GM23338 (cell line): ENCODE measurements around the gene SLC28A1. TPM values are rescaled to one million over a fixed set of nuclear protein-coding genes. Genes with fewer than 3 reads are reported as not detected.

Experiments used
- ATAC-seq: fragments of 200-7000 bp; cut with Tn5 transposase; 3 replicates; pipeline ENCODE4 v1.9.1; 2020
- DNase-seq: peaks from one replicate; pipeline ENCODE4 v3.0.0-alpha.2; 2015; ENCODE audit warnings: low spot score
- H2AFZ ChIP-seq: fragments of 200-600 bp; sonication (generic); 2 replicates; pipeline ENCODE4 v1.8.0; 2016; ENCODE audit warnings: antibody characterized with exemption, mild to moderate bottlenecking, moderate library complexity
- H3F3A ChIP-seq: fragments of 200-600 bp; sonication (generic); replicated peaks from 2 replicates; pipeline ENCODE4 v1.8.0; 2017; ENCODE audit warnings: antibody characterized with exemption, mixed run types, low read depth
- H3K27ac ChIP-seq: fragments of 200-600 bp; sonication (generic); 2 replicates; pipeline ENCODE4 v1.6.1; 2016; ENCODE audit warnings: low read depth
- H3K27me3 ChIP-seq: fragments of 200-600 bp; sonication (generic); 2 replicates; pipeline ENCODE4 v1.8.0; 2016; ENCODE audit warnings: mild to moderate bottlenecking, mixed run types, moderate library complexity; ENCODE audit not compliant: insufficient read depth
- H3K36me3 ChIP-seq: fragments of 200-600 bp; sonication (generic); 2 replicates; pipeline ENCODE4 v1.8.0; 2016; ENCODE audit warnings: mild to moderate bottlenecking; ENCODE audit not compliant: insufficient read depth
- H3K4me1 ChIP-seq: fragments of 200-600 bp; sonication (generic); 2 replicates; pipeline ENCODE4 v1.8.0; 2016; ENCODE audit warnings: mild to moderate bottlenecking, moderate library complexity; ENCODE audit not compliant: insufficient read depth
- H3K4me2 ChIP-seq: fragments of 200-600 bp; sonication (generic); 2 replicates; pipeline ENCODE4 v1.7.1; 2017; ENCODE audit warnings: mixed run types
- H3K4me3 ChIP-seq: fragments of 200-600 bp; sonication (generic); 2 replicates; pipeline ENCODE4 v1.6.1; 2016; ENCODE audit warnings: mixed run types
- H3K79me2 ChIP-seq: fragments of 200-600 bp; sonication (generic); replicated peaks from 2 replicates; pipeline ENCODE4 v1.8.0; 2017; ENCODE audit warnings: mild to moderate bottlenecking; ENCODE audit not compliant: insufficient read depth
- H3K9me2 ChIP-seq: fragments of 200-600 bp; sonication (generic); 2 replicates; pipeline ENCODE4 v1.8.0; 2017; ENCODE audit not compliant: insufficient read depth
- H4K20me1 ChIP-seq: fragments of 200-600 bp; sonication (generic); replicated peaks from 2 replicates; pipeline ENCODE4 v1.8.0; 2017; ENCODE audit warnings: mild to moderate bottlenecking; ENCODE audit not compliant: insufficient read depth
- H3K27ac Mint-ChIP-seq: 2 replicates; pipeline ENCODE4 v1.8.0; 2020; ENCODE audit warnings: inconsistent platforms, mild to moderate bottlenecking, moderate library complexity, mixed read lengths
- H3K27me3 Mint-ChIP-seq: 3 replicates; pipeline ENCODE4 v1.8.0; 2022; ENCODE audit warnings: low read depth, mild to moderate bottlenecking, moderate library complexity, mixed read lengths, inconsistent platforms; ENCODE audit not compliant: insufficient read depth, poor library complexity
- H3K36me3 Mint-ChIP-seq: 3 replicates; pipeline ENCODE4 v1.8.0; 2021; ENCODE audit warnings: low read depth, mild to moderate bottlenecking, inconsistent platforms, moderate library complexity, mixed read lengths
- H3K4me1 Mint-ChIP-seq: 3 replicates; pipeline ENCODE4 v1.8.0; 2020; ENCODE audit warnings: mild to moderate bottlenecking, inconsistent platforms, mixed read lengths
- H3K4me3 Mint-ChIP-seq: 3 replicates; pipeline ENCODE4 v1.8.0; 2021; ENCODE audit warnings: moderate library complexity, mild to moderate bottlenecking, inconsistent platforms, mixed read lengths
- H3K9me3 Mint-ChIP-seq: 3 replicates; pipeline ENCODE4 v1.8.0; 2020; ENCODE audit warnings: moderate library complexity, mild to moderate bottlenecking, inconsistent platforms, mixed read lengths
- CREB1 ChIP-seq: fragments of 250-450 bp; sonication (Bioruptor Pico); IDR thresholded peaks from 2 replicates; pipeline ENCODE4 v1.5.0; 2020; ENCODE audit warnings: low read depth, mild to moderate bottlenecking, moderate library complexity
- ETS1 ChIP-seq: IDR thresholded peaks from 2 replicates; pipeline ENCODE4 v1.6.1; 2016; ENCODE audit warnings: antibody characterized with exemption
- EZH2 ChIP-seq: fragments of 200-600 bp; sonication (generic); IDR thresholded peaks from one replicate; pipeline ENCODE4 v1.8.0; 2017; ENCODE audit warnings: antibody characterized with exemption, mild to moderate bottlenecking, low read depth; ENCODE audit not compliant: unreplicated experiment
- EZH2phosphoT487 ChIP-seq: fragments of 200-600 bp; sonication (generic); IDR thresholded peaks from one replicate; pipeline ENCODE4 v1.8.1; 2018; ENCODE audit warnings: antibody characterized with exemption; ENCODE audit not compliant: unreplicated experiment
- JUNB ChIP-seq: IDR thresholded peaks from one replicate; pipeline ENCODE4 v1.6.1; 2016; ENCODE audit warnings: antibody characterized with exemption; ENCODE audit not compliant: unreplicated experiment
- NANOG ChIP-seq: IDR thresholded peaks from 2 replicates; pipeline ENCODE4 v1.6.1; 2016; ENCODE audit warnings: antibody characterized with exemption, borderline replicate concordance
- POLR2AphosphoS5 ChIP-seq: IDR thresholded peaks from 2 replicates; pipeline ENCODE4 v1.6.1; 2016; ENCODE audit warnings: antibody characterized with exemption, low read depth
- REST ChIP-seq: IDR thresholded peaks from one replicate; pipeline ENCODE4 v1.6.1; 2018; ENCODE audit warnings: antibody characterized with exemption; ENCODE audit not compliant: unreplicated experiment
- STAT1 ChIP-seq: IDR thresholded peaks from one replicate; pipeline ENCODE4 v1.6.1; 2016; ENCODE audit warnings: antibody characterized with exemption; ENCODE audit not compliant: unreplicated experiment
- ZNF114 ChIP-seq: fragments of 250-450 bp; sonication (Bioruptor Pico); IDR thresholded peaks from 2 replicates; pipeline ENCODE4 v1.5.0; 2020; ENCODE audit warnings: mild to moderate bottlenecking, moderate library complexity
- ZNF331 ChIP-seq: fragments of 250-450 bp; sonication (Bioruptor Pico); IDR thresholded peaks from 2 replicates; pipeline ENCODE4 v1.5.0; 2020; ENCODE audit warnings: low read depth, mild to moderate bottlenecking, moderate library complexity
- polyA plus RNA-seq: library from polyadenylated mRNA; unstranded; fragments of >200 nt; fragmentation: Nextera tagmentation; extraction: Ambion mirVana; gene quantifications from 2 replicates; pipeline ENCODE4 v1.2.1, GENCODE V29; 2016
- total RNA-seq: library from RNA; depleted of rRNA; stranded (reverse); fragments of >200 nt; shearing (Covaris generic); gene quantifications from 2 replicates; pipeline ENCODE4 v1.2.3, GENCODE V29; 2014
- TF ChIP-seq, protein P1 (sequence below), 2 experiments: fragments of 200-600 bp in 1 of 2; sonication (generic) in 1 of 2; conservative IDR thresholded peaks; 2 replicates each; pipeline versions ENCODE4 v1.5.1 to v1.6.1; 2016 to 2017; ENCODE audit warnings: antibody characterized with exemption in 2 of 2, low read depth in 2 of 2, mild to moderate bottlenecking in 2 of 2, moderate library complexity in 1 of 2
- TF ChIP-seq, protein P2 (sequence below): fragments of 250-450 bp; sonication (Bioruptor Pico); IDR thresholded peaks from 2 replicates; pipeline ENCODE4 v1.5.0; 2020; ENCODE audit warnings: mild to moderate bottlenecking, moderate library complexity

SLC28A1 gene
- total and polyA plus RNA-seq, 2 experiments from 2014 or later: not detected

DNA sequence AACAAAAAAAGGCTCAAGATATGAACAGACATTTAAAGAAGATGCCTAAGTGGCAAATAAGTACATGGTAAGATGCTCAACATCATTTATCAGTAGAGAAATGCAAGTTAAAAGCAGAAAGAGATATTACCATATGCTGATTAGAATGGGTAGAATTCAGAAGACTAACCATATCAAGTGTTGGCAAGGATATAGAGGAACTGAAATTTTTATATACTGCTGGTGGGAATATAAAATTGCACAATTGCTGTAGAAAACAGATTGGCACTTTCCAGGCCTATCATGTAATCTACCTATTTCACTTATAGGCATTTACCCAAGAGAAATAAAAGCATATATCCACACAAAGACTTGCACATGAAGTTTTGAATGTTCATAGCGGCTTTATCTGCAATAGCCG is 17.1 kb downstream of the SLC28A1 start:
- Histone ChIP-seq H3K27me3 (no peaks in the 10 kb centered on the region), H3K9me2 (no peaks in the 10 kb centered on the region; the same call in 1 of the 2 replicates), H3K4me2 (no peak overlapping the region), H3K4me3 (no peak overlapping the region), H3K27ac (no peak overlapping the region), H3F3A (no peaks in the 10 kb centered on the region), H3K4me1 (no peaks in the 10 kb centered on the region), H2AFZ (no peak overlapping the region), H3K36me3 (no peaks in the 10 kb centered on the region), H3K79me2 (no peaks in the 10 kb centered on the region), H4K20me1 (no peaks in the 10 kb centered on the region)
- no peak overlapping the region for H3K4me3 Mint-ChIP-seq
- TF ChIP-seq JUNB (no peak), ZNF114 (no peak), CREB1 (CRISPR knock-in tag) (no peak), ETS1 (no peak), EZH2 (no peak), POLR2AphosphoS5 (no peak), NANOG (no peak), REST (no peak), ZNF331 (no peak), EZH2phosphoT487 (no peak), STAT1 (no peak)
- TF ChIP-seq, protein P1, sequence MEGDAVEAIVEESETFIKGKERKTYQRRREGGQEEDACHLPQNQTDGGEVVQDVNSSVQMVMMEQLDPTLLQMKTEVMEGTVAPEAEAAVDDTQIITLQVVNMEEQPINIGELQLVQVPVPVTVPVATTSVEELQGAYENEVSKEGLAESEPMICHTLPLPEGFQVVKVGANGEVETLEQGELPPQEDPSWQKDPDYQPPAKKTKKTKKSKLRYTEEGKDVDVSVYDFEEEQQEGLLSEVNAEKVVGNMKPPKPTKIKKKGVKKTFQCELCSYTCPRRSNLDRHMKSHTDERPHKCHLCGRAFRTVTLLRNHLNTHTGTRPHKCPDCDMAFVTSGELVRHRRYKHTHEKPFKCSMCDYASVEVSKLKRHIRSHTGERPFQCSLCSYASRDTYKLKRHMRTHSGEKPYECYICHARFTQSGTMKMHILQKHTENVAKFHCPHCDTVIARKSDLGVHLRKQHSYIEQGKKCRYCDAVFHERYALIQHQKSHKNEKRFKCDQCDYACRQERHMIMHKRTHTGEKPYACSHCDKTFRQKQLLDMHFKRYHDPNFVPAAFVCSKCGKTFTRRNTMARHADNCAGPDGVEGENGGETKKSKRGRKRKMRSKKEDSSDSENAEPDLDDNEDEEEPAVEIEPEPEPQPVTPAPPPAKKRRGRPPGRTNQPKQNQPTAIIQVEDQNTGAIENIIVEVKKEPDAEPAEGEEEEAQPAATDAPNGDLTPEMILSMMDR (conservative IDR thresholded peaks at IDR 0.05; ENCODE audit: low read depth in 2 of 2): no peak
- TF ChIP-seq, protein P2, sequence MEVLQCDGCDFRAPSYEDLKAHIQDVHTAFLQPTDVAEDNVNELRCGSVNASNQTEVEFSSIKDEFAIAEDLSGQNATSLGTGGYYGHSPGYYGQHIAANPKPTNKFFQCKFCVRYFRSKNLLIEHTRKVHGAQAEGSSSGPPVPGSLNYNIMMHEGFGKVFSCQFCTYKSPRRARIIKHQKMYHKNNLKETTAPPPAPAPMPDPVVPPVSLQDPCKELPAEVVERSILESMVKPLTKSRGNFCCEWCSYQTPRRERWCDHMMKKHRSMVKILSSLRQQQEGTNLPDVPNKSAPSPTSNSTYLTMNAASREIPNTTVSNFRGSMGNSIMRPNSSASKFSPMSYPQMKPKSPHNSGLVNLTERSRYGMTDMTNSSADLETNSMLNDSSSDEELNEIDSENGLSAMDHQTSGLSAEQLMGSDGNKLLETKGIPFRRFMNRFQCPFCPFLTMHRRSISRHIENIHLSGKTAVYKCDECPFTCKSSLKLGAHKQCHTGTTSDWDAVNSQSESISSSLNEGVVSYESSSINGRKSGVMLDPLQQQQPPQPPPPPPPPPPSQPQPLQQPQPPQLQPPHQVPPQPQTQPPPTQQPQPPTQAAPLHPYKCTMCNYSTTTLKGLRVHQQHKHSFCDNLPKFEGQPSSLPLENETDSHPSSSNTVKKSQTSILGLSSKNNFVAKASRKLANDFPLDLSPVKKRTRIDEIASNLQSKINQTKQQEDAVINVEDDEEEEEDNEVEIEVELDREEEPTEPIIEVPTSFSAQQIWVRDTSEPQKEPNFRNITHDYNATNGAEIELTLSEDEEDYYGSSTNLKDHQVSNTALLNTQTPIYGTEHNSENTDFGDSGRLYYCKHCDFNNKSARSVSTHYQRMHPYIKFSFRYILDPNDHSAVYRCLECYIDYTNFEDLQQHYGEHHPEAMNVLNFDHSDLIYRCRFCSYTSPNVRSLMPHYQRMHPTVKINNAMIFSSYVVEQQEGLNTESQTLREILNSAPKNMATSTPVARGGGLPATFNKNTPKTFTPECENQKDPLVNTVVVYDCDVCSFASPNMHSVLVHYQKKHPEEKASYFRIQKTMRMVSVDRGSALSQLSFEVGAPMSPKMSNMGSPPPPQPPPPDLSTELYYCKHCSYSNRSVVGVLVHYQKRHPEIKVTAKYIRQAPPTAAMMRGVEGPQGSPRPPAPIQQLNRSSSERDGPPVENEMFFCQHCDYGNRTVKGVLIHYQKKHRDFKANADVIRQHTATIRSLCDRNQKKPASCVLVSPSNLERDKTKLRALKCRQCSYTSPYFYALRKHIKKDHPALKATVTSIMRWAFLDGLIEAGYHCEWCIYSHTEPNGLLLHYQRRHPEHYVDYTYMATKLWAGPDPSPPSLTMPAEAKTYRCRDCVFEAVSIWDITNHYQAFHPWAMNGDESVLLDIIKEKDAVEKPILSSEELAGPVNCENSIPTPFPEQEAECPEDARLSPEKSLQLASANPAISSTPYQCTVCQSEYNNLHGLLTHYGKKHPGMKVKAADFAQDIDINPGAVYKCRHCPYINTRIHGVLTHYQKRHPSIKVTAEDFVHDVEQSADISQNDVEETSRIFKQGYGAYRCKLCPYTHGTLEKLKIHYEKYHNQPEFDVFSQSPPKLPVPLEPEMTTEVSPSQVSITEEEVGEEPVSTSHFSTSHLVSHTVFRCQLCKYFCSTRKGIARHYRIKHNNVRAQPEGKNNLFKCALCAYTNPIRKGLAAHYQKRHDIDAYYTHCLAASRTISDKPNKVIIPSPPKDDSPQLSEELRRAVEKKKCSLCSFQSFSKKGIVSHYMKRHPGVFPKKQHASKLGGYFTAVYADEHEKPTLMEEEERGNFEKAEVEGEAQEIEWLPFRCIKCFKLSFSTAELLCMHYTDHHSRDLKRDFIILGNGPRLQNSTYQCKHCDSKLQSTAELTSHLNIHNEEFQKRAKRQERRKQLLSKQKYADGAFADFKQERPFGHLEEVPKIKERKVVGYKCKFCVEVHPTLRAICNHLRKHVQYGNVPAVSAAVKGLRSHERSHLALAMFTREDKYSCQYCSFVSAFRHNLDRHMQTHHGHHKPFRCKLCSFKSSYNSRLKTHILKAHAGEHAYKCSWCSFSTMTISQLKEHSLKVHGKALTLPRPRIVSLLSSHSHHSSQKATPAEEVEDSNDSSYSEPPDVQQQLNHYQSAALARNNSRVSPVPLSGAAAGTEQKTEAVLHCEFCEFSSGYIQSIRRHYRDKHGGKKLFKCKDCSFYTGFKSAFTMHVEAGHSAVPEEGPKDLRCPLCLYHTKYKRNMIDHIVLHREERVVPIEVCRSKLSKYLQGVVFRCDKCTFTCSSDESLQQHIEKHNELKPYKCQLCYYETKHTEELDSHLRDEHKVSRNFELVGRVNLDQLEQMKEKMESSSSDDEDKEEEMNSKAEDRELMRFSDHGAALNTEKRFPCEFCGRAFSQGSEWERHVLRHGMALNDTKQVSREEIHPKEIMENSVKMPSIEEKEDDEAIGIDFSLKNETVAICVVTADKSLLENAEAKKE (CRISPR knock-in tag): no peak
- peaks cover 5% of the 10 kb centered on the region for H3K27me3 Mint-ChIP-seq
- H3K36me3 Mint-ChIP-seq: no peaks in the 10 kb centered on the region
- ATAC-seq: no peak
- no peaks in the 10 kb centered on the region for H3K4me1 Mint-ChIP-seq
- no peaks in the 10 kb centered on the region; the same call in 2 of the 3 replicates for H3K9me3 Mint-ChIP-seq
- no peak overlapping the region for H3K27ac Mint-ChIP-seq
- no peak for DNase-seq
